ENCODE measurements around the gene PCCA.
"Not testable (repeated sequence)": the region's sequence is repeated elsewhere in the genome, so short reads cannot be mapped to it uniquely, and the experiment has no call there.

GRCh38 chr13:100099117-100099445 is 10.2 kb downstream of the PCCA start:
- not testable (repeated sequence) for TF ChIP-seq EP300, CTCF (IDR thresholded peaks at IDR 0.05)

Measured in tibial nerve (tissue), 4 donors.